Right kidney (tissue), 1 donor: Measurements from ENCODE around the gene HAAO.
"Not testable (repeated sequence)": the region's sequence is repeated elsewhere in the genome, so short reads cannot be mapped to it uniquely, and the experiment has no call there.

Experiments used
- DNase-seq: peaks from one replicate; pipeline ENCODE4 v3.0.0-alpha.2; 2016

HAAO gene

DNA sequence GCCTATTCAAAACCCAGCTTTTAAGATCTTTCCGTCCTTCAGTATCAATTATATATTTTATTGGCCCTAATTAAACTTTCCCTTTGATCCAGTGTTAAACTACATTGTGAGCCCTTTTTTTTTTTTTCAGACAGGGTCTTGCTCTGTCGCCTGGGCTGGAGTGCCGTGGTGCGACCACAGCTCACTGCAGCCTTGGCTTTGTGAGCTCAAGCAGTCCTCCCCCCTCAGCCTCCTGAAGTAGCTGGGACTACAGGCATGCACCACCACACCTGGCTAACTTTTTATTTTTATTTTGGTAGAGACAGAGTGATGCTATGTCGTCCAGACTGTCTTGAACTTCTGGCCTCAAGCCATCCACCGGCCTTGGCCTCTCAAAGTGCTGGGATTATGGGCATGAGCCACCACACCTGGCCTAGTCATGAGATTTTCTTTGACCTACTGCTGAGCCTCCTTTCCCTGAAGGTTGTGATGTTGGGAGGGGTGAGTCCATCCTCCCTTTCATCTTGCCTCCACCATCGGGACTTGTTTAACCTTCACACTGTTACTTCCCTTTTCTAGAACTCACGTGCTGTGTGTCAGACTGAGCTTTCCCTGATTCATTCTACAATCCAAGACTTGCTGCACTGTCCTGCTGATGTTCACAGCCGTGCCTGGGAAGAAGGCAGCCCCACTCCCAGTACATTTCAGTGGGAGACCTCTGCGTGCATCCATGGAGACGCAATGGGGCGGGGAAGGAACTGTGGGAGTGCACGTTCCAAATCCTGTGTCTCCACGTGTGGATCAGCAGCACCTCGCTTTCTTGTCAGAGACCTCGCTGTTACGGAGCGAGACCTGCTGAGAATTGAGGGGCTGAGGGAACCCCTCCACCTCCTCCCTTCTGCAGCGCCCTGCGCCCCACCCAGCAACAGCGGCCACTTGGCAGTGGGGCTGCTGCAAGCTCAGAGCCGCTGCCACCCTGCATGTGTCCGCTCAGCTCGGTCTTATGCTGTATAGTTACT, 39.3 kb downstream of the HAAO start:
- no peak for DNase-seq

DNA sequence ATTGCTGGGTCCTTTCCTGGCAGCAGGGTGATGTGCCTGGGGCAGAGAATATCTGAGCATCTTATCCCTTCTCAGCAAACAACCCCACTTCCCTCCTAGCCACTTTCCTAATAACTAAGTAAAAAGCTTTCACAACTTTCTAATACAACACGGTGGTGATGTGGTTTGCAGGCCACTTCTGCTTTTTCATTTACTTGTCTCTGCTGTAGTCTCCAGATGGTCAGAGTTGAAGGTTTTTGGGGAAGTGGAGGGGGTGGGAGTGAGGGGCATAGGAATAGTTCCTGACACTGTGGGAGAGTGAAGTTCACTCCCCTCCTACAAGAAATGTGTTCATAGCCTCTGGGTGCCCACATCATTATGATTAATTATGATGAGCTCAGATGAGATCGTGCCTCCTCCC, 40.1 kb downstream of the HAAO start:
- no peak for DNase-seq

DNA sequence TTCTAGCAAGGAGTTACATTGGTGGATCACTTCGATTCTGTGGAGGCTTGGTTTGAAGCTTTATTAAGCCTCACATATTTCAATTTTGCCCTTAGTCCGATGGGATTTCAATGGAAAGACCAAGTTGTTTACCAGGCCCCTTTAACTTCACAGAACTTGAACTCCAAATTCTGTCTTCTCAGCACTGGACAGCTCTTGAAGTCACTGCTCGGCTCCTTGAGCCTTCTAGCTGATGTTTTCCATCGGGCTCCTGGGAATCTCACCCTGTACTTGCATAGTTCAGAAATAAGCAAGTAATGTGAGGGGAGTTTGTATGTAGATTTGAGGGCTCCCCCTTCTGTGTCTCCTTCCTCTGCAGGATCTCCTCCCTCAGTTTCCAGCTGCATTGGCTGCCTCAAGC, 43.5 kb downstream of the HAAO start:
- no peak for DNase-seq

DNA sequence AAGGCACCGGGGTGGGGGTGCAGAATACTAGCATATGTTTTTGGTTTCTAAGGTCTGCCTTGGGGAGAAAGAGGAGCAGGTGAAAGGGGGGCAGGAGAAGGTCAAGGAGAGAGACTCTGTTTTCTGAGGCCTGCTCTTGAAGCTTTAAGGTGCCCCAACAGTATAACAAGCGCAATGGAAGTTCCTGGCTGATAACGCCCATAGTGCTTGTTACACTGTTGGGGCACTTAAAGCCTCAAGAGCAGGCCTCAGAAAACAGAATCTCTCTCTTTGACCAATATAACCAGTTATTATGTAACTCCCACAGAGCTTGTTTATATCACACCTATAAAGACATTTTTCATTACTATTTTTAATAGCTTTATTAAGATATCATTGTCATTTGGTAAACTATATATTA, 45.0 kb downstream of the HAAO start:
- DNase-seq, result no peak

DNA sequence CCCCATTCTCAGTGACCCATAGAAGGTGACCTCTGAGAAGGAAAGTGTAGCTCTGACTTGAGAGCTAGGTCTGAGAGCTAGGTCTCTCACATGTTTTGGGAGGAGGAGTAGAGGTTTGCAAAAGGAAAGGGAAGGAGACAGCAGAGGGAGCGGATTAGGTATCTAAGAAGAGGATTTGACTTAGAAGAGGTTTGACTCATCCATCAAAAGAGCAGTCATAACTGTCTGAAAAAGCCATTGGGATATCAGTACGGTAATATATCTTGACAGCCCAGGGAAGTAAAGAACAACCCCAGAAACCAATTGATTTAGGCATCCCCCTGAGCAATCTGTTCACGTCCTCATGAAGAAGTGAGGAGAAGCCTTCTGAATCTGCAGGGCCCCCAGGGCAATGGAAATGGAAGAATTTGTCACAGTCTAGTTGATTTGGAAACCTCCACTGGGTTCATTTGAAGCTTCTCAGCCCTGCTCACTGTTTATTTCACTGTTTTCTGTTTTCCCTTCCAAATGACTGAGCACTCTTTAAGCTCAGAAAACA, 47.8 kb downstream of the HAAO start:
- DNase-seq, result no peak

DNA sequence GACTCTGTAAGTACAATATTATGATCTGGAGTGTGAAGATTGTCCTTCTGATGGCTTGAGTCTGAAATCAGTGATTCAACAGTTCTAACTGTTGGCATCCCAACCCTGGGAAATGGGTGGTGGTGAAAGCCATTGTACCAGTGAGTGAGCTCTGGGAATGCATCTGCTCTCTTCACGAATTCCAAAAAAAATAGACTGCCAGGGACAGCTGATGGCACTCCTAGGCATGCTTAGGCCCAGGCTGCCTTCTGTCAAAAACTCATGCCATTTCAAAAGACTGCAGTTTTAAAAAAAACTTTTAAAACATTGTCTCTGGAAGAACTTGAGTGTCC, 48.8 kb downstream of the HAAO start:
- DNase-seq, result no peak

DNA sequence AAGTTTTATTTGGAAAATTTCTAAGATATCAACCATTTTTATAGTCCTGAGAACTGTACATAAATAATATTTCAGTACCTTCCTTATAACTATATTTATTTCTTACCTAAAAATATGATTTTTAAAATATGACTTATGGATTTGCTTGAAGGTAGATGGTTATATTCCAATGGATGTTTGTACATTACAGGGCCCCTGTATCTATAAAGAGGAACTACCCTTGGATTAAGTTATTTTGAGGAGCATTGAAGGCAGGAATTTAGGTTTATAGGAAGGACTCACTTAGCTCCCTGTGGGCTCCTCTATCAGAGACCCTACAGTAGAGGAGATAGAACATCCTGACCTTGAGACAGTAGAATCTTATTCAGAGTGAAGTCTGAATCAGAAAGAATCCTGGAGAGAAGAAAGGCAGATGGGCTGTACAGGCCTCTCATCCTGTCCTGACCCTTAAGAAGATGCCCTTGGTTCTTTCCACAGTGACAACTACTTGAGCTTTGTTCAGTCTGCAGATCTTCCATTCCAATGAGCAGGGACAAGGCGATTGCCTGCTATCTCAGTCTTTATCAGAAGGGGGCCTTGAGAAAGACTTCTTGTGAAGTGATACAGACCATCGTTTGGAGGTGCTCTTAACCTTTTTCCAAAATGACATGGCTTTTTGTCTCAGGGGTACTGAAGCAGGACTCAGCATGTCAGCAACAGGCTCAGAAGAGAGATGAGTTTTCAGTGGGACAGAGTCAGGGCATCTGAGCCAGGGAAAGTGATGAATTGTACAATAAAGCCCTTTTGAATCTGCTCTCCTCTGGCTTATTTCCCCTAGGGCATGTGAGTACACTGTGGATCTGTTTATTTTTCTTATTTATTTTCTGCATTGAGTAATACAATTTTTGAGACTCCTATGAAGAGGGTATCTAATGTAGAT, 49.4 kb downstream of the HAAO start:
- no peak for DNase-seq

DNA sequence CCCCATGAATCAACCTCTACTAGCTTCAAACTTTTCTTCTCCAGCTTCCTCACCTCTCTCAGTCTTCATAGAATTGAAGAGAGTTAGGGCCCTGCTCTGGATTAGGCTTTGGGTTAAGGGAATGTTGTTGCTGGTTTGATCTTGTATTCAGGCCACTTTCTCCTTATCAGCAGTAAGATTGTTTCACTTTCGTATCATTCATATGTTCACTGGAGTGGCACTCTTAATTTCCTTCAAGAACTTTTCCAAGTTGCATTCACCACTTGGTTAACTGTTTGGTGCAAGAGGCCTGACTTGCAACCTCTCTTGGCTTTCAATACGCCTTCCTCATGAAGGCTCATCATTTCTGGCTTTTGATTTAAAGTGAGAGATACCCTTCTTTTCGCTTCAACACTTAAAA, 51.2 kb downstream of the HAAO start:
- DNase-seq, result no peak

DNA sequence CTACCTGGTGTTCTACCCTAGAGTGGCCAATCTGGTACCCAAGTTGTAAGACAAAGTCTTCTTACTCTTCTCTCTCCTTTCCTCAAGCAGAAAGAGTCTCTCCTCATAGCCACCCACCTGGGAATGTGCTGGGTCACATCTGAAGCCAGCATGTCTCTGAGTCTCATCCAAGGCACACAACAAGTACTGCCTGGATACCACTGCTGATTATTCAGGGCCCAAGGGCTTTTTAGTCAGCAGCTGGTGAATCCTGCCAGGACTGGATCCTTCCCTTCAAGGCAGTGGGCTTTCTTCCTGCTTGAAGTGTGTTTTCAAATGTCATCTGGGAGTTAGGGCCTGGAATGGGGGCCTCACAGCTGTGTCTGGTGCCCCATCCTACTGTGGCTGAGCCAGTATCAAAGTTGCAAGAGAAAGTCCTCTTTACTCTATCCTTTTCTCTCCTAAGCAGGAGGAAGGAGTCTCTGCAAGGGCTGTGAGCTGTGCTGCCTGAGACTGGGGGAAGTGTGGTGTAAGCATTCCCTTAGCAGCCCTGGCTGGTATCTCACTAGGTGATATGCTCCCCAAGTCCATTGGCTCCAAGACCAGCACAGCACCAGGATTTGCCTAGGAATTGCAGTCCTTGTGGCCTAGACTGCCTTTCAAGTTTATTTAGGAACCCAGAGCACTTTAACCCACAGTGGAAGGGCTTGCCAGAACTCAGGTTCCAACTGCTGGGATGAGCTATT, 55.6 kb downstream of the HAAO start:
- DNase-seq, result no peak

DNA sequence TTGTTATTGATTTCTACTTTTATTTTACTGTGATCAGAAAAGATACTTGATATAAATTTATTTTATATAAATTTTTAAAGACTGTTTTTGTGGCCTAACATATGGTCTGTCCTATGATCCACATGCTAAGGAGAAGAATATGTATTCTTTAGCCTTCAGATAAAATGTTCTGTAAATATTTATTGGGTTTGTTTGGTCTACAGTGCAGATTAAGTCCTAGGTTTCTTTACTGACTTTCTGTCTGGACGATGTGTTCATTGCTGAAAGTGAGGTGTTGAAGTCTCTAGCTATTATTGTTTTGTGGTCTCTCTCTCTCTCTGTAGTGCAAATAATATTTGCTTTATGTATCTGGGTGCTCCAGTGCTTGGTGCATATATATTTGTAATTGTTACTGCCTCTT, 58.5 kb downstream of the HAAO start:
- no peak for DNase-seq

DNA sequence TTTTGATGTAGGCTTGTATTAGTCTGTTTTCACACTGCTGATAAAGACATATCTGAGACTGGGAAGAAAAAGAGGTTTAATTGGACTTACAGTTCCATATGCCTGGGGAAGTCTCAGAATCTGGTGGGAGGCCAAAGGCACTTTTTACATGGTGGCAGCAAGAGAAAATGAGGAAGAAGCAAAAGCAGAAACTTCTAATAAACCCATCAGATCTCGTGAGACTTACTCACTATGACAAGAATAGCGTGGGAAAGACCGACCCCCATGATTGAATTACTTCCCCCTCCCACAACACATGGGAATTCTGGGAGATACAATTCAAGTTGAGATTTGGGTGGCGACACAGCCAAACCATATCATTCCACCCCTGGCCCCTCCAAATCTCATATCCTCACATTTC, 61.1 kb downstream of the HAAO start:
- not testable (repeated sequence) for DNase-seq

DNA sequence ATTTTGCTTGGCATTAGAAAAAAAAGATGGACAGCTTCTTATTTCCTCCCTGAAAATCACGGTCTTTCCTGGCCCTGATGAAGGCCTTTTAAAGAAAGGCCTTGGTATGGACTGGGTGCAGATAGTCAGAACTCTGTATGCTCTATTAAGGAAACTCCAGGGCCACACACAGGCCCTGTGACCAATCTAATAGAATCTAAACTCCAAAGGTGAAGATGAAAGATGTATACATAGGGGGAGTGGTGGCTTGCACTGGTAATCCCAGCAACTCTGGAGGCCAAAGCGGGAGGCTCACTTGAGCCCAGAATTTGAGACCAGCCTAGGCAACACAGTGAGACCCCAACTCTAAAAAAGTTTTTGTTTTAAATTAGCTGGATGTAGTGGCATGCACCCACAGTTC, 65.7 kb downstream of the HAAO start:
- no peak for DNase-seq

DNA sequence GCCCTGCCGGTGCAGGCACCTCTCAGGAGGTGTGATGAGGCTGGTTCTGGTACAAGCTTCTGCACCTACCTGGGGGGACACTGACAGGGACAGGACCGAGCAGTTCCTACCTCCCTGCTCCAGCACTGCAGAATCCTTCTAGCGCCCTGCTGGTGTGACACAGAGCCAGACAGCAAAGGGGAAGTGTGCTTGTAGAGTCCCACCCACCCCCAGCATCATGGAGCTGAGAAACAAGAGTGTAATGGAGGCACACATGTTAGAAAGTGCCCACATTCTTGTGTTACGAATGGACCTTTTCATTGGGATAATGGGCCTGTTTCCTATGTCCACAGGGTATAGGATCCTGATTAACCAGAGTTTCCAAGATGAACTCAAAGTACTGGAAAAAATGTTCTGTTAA, 66.7 kb downstream of the HAAO start:
- DNase-seq, result no peak

DNA sequence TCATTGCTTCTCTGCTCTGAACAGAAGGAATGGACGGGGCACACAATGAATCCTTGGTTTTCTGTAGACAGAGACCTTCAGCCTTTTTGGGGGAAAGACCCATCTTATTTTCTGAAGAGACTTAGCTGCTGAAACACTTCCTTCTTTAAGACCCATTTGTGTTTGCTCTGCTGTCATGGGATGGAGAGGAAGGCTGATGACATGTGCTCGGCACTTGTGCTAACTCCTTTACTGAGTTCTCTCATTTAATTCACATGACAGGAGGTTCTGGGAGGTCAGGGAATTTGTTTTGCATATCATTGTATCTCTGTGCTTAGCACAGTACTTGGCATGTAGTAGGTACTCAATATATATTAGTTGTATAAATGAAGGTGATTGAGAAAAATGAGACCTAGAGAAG, 67.5 kb downstream of the HAAO start:
- DNase-seq, result no peak

DNA sequence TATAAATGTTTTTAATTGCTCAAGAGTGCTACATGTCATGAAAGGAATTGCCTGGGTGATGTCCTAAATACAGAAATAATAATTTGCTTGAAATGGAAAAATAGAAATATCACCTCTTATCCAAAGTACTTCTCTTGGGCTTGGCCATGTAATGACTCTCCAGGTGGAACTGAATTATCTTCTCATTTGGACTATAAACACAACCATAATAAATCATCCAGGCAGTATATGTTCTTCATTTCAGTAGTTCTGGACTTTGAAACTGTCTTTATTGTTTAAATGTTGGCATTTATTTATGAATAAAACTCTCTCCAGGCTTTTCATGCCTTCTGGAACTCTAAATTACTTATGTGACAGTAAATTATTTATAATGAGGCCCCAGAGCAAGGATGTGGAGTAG, 68.9 kb downstream of the HAAO start:
- DNase-seq, result no peak

DNA sequence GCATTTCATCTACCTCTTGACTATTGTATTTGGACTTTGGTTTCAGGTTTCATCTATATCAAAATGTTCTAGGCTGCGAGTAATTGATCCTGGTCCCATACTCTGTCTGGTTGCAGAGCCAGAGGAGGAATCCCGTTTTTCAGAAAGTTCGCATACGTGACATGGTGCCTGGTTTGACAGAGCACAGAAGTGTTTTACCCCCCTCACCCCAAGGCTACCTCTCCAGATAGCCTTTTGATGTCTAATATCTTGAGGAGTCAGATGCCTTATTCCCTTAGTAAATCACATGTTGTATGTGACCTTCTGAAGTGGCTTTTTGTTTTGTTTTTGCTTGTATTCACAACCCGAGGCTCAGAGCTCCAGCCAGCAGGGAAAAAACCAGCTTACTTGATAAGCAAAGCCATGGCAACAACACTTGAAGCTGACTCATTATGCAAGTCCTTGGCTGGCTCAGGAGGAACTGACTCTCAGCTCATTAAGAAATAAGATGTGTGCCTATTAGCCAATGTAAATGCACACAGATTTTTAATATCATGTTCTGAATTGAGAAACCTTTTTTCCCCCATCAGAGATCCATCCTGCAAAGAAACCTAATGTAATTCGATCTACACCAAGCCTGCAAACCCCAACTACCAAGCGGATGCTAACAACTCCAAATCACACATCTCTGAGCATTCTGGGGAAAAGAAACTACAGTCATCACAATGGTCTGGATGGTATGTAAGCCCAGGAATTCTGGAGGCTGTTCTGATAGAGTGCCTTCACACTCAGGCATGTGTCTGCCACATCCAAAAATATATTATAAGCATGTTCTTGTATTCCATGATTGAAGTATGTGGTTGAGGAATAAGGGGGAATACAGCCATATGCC, 69.8 kb downstream of the HAAO start:
- DNase-seq, result peak; percentile 17

DNA sequence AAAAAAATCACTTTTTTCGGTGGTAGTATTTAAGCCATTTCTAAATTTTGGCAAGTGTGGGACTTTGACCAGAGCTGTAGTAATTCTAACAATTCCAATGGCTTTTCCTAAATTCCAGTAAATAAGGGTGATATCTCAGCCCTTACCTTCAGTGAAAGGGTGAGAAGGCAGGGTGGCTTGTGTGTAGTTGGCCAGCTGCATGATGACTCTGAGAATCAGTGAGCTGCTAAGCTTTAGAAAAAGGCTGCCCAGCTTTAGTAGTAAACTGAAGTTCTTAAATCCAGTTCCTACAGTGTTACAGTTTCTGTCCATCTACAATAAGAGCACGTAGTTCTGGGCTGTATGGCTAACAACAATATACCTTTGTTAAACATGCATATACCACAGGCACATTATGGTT, 70.5 kb downstream of the HAAO start:
- DNase-seq, result no peak
